Measurements from ENCODE around the gene SGPL1.

GRCh38 chr10:70866424-70866823 is 50.7 kb downstream of the SGPL1 start:
- TF ChIP-seq CREB1 (IDR thresholded peaks at IDR 0.05) (no peak), HDAC6 (IDR thresholded peaks at IDR 0.05; ENCODE audit: low read depth, low read length) (no peak), EP300 (IDR thresholded peaks at IDR 0.05; ENCODE audit: borderline replicate concordance in 1 of 2, low read depth in 2 of 2, low read length in 2 of 2) (no peak), SRF (IDR thresholded peaks at IDR 0.05; ENCODE audit: low read depth, low read length) (no peak), GABPA (IDR thresholded peaks at IDR 0.05; ENCODE audit: borderline replicate concordance, insufficient read depth, low read length) (no peak), EZH2 (IDR thresholded peaks at IDR 0.05; ENCODE audit: low read depth, low read length, severe bottlenecking) (no peak), BCL11A (IDR thresholded peaks at IDR 0.05; ENCODE audit: low read depth in 2 of 2, low read length in 2 of 2) (no peak), CTCF (IDR thresholded peaks at IDR 0.05; ENCODE audit: control extremely low read depth in 1 of 3, insufficient read depth in 1 of 3, low read depth in 1 of 3, low read length in 3 of 3) (no peak), SIX5 (IDR thresholded peaks at IDR 0.05; ENCODE audit: low read depth, low read length) (no peak), TEAD4 (IDR thresholded peaks at IDR 0.05; ENCODE audit: low read depth, low read length) (no peak), POLR2AphosphoS5 (IDR thresholded peaks at IDR 0.05; ENCODE audit: low read depth, low read length) (no peak)
